OCI-LY3 (cell line): ENCODE results near the gene PLCE1.

ENCODE experiments used
- H2AFZ ChIP-seq: fragments of 200-600, 300-600 bp; shearing (Covaris generic); 2 replicates; pipeline ENCODE4 v1.6.0; 2014; ENCODE audit warnings: antibody characterized with exemption, low read depth, low read length
- H3K27ac ChIP-seq: fragments of 200-600, 300-600 bp; sonication (generic); 2 replicates; pipeline ENCODE4 v1.5.1; 2014; ENCODE audit warnings: mild to moderate bottlenecking, low read length, moderate library complexity, mixed read lengths
- H3K27me3 ChIP-seq: fragments of 200-600, 300-600 bp; sonication (generic); 2 replicates; pipeline ENCODE4 v1.6.1; 2014; ENCODE audit warnings: low read depth, low read length, mixed read lengths
- H3K36me3 ChIP-seq: fragments of 200-600, 300-600 bp; sonication (generic); replicated peaks from 2 replicates; pipeline ENCODE3; 2014; ENCODE audit warnings: low read depth, low read length, mixed read lengths
- H3K4me1 ChIP-seq: fragments of 300-600, 200-600 bp; sonication (generic); 2 replicates; pipeline ENCODE4 v1.6.1; 2014; ENCODE audit warnings: low read length, mixed read lengths
- H3K4me2 ChIP-seq: fragments of 200-600, 300-600 bp; sonication (generic); 2 replicates; pipeline ENCODE4 v1.6.1; 2014; ENCODE audit warnings: low read length, mixed read lengths
- H3K4me3 ChIP-seq: fragments of 300-600, 200-600 bp; sonication (generic); 2 replicates; pipeline ENCODE4 v1.5.1; 2014; ENCODE audit warnings: antibody characterized with exemption, mild to moderate bottlenecking, low read length, moderate library complexity
- H3K79me2 ChIP-seq: fragments of 300-600, 200-600 bp; shearing (Covaris generic); 2 replicates; pipeline ENCODE4 v1.6.1; 2014; ENCODE audit warnings: mild to moderate bottlenecking, low read length, mixed read lengths
- H3K9ac ChIP-seq: fragments of 300-600, 200-600 bp; shearing (Covaris generic); 2 replicates; pipeline ENCODE4 v1.6.0; 2014; ENCODE audit warnings: mild to moderate bottlenecking, low read length, moderate library complexity
- H3K9me3 ChIP-seq: fragments of 200-600, 300-600 bp; shearing (Covaris generic); 2 replicates; pipeline ENCODE4 v1.6.1; 2014; ENCODE audit warnings: low read length, mixed read lengths; ENCODE audit not compliant: insufficient read depth
- H4K20me1 ChIP-seq: fragments of 200-600, 300-600 bp; sonication (generic); 2 replicates; pipeline ENCODE4 v1.6.1; 2016; ENCODE audit warnings: low read length, mixed read lengths; ENCODE audit not compliant: insufficient read depth
- EZH2phosphoT487 ChIP-seq: fragments of 200-600 bp; shearing (Covaris generic); IDR thresholded peaks from 2 replicates; pipeline ENCODE4 v1.6.1; 2018; ENCODE audit warnings: antibody characterized with exemption, mixed run types, low read depth
- TF ChIP-seq, protein P1 (sequence below): fragments of 200-600, 300-600 bp; sonication (generic); IDR thresholded peaks from 2 replicates; pipeline ENCODE4 v1.5.1; 2014; ENCODE audit warnings: antibody characterized with exemption, low read length, low read depth

PLCE1 gene

GRCh38 chr10:93993782-93994437 is at the start of gene PLCE1:
TSS of gene PLCE1 (plus strand) at chr10:93993931. CDS start at chr10:94031047, 37,116 bp downstream.
- no peak within 1 kb of the TSS for H3K4me3 ChIP-seq
- H3K4me1 ChIP-seq, result no peaks in the 10 kb centered on the region
- no peaks in the 10 kb centered on the region for H4K20me1 ChIP-seq
- H3K9ac ChIP-seq, result no peak within 1 kb of the TSS
- no peaks in the 10 kb centered on the region for H3K79me2 ChIP-seq
- H2AFZ ChIP-seq, result no peak within 1 kb of the TSS
- no peak within 1 kb of the TSS for H3K27ac ChIP-seq
- no peak within 1 kb of the TSS for H3K4me2 ChIP-seq
- no peaks in the 10 kb centered on the region for H3K27me3 ChIP-seq
- H3K9me3 ChIP-seq, result no peaks in the 10 kb centered on the region
- TF ChIP-seq EZH2phosphoT487, result no peak
- TF ChIP-seq, protein P1, sequence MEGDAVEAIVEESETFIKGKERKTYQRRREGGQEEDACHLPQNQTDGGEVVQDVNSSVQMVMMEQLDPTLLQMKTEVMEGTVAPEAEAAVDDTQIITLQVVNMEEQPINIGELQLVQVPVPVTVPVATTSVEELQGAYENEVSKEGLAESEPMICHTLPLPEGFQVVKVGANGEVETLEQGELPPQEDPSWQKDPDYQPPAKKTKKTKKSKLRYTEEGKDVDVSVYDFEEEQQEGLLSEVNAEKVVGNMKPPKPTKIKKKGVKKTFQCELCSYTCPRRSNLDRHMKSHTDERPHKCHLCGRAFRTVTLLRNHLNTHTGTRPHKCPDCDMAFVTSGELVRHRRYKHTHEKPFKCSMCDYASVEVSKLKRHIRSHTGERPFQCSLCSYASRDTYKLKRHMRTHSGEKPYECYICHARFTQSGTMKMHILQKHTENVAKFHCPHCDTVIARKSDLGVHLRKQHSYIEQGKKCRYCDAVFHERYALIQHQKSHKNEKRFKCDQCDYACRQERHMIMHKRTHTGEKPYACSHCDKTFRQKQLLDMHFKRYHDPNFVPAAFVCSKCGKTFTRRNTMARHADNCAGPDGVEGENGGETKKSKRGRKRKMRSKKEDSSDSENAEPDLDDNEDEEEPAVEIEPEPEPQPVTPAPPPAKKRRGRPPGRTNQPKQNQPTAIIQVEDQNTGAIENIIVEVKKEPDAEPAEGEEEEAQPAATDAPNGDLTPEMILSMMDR, result no peak
- no peaks in the 10 kb centered on the region for H3K36me3 ChIP-seq

GRCh38 chr10:93945819-93946218 is 47.9 kb upstream of the PLCE1 start:
- no peaks in the 10 kb centered on the region for H3K36me3 ChIP-seq
- H3K27ac ChIP-seq, result no peak overlapping the region
- no peak overlapping the region for H3K4me2 ChIP-seq
- no peak for TF ChIP-seq EZH2phosphoT487
- TF ChIP-seq, protein P1, result no peak
- H2AFZ ChIP-seq, result no peak overlapping the region
- no peaks in the 10 kb centered on the region for H3K79me2 ChIP-seq
- no peaks in the 10 kb centered on the region for H4K20me1 ChIP-seq
- H3K9ac ChIP-seq, result no peak overlapping the region
- H3K4me3 ChIP-seq, result no peak overlapping the region
- H3K9me3 ChIP-seq, result no peaks in the 10 kb centered on the region
- H3K27me3 ChIP-seq, result no peaks in the 10 kb centered on the region
- H3K4me1 ChIP-seq, result no peaks in the 10 kb centered on the region

DNA sequence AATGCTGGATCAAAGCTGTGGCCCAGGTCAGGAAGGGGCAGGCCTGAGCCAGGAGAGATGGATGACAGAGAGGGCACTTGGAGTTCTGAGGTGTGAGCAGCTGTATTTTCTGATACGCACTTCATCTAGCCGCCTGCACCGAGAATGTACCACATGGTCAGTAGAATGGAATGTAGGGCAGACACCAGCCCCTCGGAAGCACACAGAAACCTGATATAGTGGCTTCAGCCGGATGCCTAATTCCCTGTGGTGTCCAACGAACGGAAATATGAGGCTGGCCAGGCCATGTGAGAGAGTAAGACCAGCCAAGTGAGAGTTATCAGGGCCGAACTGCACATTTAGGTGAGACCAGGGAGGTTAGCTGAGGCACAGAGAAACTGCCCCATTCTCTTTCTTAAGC is 46.7 kb upstream of the PLCE1 start:
- H3K9ac ChIP-seq, result no peak overlapping the region
- H3K27ac ChIP-seq, result no peak overlapping the region
- H3K27me3 ChIP-seq, result no peaks in the 10 kb centered on the region
- no peaks in the 10 kb centered on the region for H3K36me3 ChIP-seq
- no peak overlapping the region for H3K4me2 ChIP-seq
- no peaks in the 10 kb centered on the region for H4K20me1 ChIP-seq
- no peak for TF ChIP-seq EZH2phosphoT487
- TF ChIP-seq, protein P1, result no peak
- no peak overlapping the region for H3K4me3 ChIP-seq
- no peaks in the 10 kb centered on the region for H3K9me3 ChIP-seq
- no peaks in the 10 kb centered on the region for H3K4me1 ChIP-seq
- no peaks in the 10 kb centered on the region for H3K79me2 ChIP-seq
- no peak overlapping the region for H2AFZ ChIP-seq

GRCh38 chr10:93947524-93947923 is 46.2 kb upstream of the PLCE1 start:
- Histone ChIP-seq H3K4me3 (no peak overlapping the region), H3K27ac (no peak overlapping the region), H3K79me2 (no peaks in the 10 kb centered on the region), H3K4me1 (no peaks in the 10 kb centered on the region), H3K9me3 (no peaks in the 10 kb centered on the region), H2AFZ (no peak overlapping the region), H3K4me2 (no peak overlapping the region), H4K20me1 (no peaks in the 10 kb centered on the region), H3K36me3 (no peaks in the 10 kb centered on the region), H3K9ac (no peak overlapping the region), H3K27me3 (no peaks in the 10 kb centered on the region)
- TF ChIP-seq, protein P1, result no peak
- TF ChIP-seq EZH2phosphoT487, result no peak
